ENCODE data around the gene C1orf226.

The C1orf226 gene

DNA sequence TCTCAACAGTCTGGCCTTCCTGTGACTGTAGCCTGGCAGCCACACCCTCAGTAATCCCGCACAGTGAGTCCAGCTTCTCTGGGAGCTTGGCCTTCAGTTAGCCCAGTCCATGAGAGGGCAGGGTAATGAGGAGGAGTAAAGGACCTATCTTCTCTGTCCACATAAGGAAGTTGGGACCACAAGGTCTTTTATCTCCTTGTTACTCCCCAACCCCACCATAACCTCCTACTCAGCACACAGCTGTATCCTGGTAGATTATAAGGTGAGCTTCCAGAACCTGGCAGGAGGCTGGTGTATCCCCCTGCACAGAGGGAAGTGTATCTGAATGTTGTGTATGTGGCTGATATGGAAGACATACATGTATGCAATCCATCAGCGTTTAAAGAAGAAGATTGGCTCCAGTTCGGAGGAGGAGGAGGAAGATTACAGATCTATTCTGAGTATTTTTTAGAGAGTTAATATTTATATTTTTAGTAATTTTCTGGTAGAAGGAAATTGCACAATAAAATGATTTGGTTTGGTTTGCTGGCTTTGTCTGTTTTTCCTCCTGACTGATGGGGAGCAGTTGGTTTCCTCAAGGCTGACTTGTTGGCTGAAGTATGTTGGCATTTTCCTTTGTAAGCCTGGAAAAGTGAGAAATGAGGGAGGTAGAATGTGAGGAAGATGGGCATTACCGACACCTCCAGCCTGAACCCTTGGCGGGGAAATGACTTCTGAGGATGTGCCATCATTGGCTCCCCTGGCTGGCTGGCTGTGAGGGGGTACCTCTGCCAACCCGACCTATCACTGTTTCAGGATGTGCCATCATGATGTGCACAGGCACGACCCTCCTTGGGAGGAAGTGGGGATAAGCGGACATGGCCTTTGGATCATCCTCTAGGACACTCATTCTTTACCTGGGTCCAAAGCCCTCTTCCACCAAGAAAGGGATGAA, 5.0 kb downstream of the C1orf226 start:
- Histone ChIP-seq H3K4me3 (ENCODE audit: low read depth, low read length) (no peak overlapping the region), H3K36me3 (no peaks in the 10 kb centered on the region), H3K4me1 (no peaks in the 10 kb centered on the region), H3K9me3 (no peaks in the 10 kb centered on the region), H3K27me3 (no peaks in the 10 kb centered on the region)
- no peak for DNase-seq
- TF ChIP-seq CTCF (IDR thresholded peaks at IDR 0.05; ENCODE audit: low read depth, low read length): no peak

DNA sequence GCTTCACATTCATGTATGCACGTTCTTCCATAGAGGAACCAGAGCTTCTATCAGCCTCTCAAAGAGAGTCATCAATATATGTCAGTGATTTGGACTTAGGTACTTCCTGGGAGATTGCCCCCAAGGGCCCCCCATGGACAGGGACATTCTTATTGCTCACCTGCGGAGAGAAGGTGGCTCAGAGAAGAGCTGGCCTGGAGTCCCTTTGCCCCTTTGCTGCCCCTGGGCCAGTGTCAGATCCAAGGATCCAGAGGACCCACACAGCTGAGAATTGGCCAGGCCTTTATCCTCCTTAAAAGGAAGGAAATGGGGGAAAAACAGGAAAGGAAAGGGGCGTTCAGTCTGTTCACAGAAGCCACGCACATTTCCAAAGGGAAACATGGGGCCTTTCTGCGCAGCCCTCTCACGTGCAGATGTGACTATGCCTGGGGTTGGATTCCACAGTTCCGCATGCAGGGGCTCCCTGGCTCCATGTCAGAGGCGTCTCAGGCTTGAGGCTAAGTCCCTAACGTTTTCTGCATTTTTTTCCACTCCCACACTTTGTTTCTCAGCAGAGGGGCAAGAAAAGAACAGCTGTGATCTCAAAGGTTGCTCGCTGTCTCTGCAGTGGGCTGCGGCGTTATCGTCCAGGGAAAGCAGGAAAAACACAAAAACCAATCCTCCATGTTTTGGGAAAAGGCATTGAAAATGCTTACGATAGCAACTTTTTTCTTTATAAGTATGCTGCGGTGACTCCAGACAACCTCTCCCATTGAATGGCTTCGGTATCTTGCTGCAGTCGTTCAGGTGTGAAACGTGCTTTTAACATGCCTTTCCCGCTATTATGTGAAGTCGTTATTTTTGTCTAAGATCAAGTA, 5.9 kb downstream of the C1orf226 start:
- H3K36me3 ChIP-seq: no peaks in the 10 kb centered on the region
- no peaks in the 10 kb centered on the region for H3K4me1 ChIP-seq
- H3K9me3 ChIP-seq: no peaks in the 10 kb centered on the region
- no peak overlapping the region for H3K4me3 ChIP-seq (ENCODE audit: low read depth, low read length)
- DNase-seq: no peak
- no peak for TF ChIP-seq CTCF (IDR thresholded peaks at IDR 0.05; ENCODE audit: low read depth, low read length)
- no peaks in the 10 kb centered on the region for H3K27me3 ChIP-seq

- TF ChIP-seq CTCF (IDR thresholded peaks at IDR 0.05; ENCODE audit: low read depth, low read length): no peak
- no peak for DNase-seq
- H3K4me3 ChIP-seq (ENCODE audit: low read depth, low read length): no peak overlapping the region
- H3K27me3 ChIP-seq: no peaks in the 10 kb centered on the region
- no peaks in the 10 kb centered on the region for H3K9me3 ChIP-seq
- H3K36me3 ChIP-seq: no peaks in the 10 kb centered on the region
- no peaks in the 10 kb centered on the region for H3K4me1 ChIP-seq
Measured at GRCh38 chr1:162388083-162388594, 6.6 kb downstream of the C1orf226 start.

DNA sequence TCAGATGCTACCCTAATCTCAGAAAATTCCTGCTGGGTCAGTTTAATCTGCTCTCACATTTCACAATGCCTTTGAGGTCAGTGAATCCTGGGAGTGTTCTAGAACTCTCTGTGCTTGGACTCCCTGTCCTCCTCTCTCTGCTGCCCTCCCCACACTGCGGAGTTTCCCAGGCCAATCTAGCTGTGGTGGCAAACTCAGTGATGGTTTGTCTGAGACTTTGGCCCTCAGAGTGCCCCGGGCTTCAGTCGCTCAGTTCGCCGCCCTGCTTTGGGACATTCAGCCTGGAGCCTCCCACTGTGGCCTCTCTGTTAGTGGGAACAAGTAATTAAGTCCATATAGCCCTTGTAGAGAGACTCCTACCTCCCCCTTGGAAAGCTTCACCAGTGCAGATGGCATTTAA, 7.1 kb downstream of the C1orf226 start:
- no peak overlapping the region for H3K4me3 ChIP-seq (ENCODE audit: low read depth, low read length)
- H3K9me3 ChIP-seq: no peaks in the 10 kb centered on the region
- H3K27me3 ChIP-seq: no peaks in the 10 kb centered on the region
- H3K36me3 ChIP-seq: no peaks in the 10 kb centered on the region
- TF ChIP-seq CTCF (IDR thresholded peaks at IDR 0.05; ENCODE audit: low read depth, low read length): no peak
- no peak for DNase-seq
- H3K4me1 ChIP-seq: no peaks in the 10 kb centered on the region

- Histone ChIP-seq H3K9me3 (no peaks in the 10 kb centered on the region), H3K4me1 (no peaks in the 10 kb centered on the region), H3K27me3 (no peaks in the 10 kb centered on the region), H3K36me3 (no peaks in the 10 kb centered on the region), H3K4me3 (ENCODE audit: low read depth, low read length) (no peak overlapping the region)
- no peak for TF ChIP-seq CTCF (IDR thresholded peaks at IDR 0.05; ENCODE audit: low read depth, low read length)
- no peak for DNase-seq
Measured at GRCh38 chr1:162389021-162389818, 7.7 kb downstream of the C1orf226 start.
